Fibroblast of peridontal ligament (primary cell): Measurements from ENCODE around the gene WSCD1.
A peak's percentile ranks its signal among the peaks of the same experiment; 100 is the strongest.

Experiments used
- DNase-seq: peaks from one replicate; pipeline ENCODE4 v3.0.0-alpha.2; 2010; ENCODE audit errors: extremely low read depth

WSCD1 gene

DNA sequence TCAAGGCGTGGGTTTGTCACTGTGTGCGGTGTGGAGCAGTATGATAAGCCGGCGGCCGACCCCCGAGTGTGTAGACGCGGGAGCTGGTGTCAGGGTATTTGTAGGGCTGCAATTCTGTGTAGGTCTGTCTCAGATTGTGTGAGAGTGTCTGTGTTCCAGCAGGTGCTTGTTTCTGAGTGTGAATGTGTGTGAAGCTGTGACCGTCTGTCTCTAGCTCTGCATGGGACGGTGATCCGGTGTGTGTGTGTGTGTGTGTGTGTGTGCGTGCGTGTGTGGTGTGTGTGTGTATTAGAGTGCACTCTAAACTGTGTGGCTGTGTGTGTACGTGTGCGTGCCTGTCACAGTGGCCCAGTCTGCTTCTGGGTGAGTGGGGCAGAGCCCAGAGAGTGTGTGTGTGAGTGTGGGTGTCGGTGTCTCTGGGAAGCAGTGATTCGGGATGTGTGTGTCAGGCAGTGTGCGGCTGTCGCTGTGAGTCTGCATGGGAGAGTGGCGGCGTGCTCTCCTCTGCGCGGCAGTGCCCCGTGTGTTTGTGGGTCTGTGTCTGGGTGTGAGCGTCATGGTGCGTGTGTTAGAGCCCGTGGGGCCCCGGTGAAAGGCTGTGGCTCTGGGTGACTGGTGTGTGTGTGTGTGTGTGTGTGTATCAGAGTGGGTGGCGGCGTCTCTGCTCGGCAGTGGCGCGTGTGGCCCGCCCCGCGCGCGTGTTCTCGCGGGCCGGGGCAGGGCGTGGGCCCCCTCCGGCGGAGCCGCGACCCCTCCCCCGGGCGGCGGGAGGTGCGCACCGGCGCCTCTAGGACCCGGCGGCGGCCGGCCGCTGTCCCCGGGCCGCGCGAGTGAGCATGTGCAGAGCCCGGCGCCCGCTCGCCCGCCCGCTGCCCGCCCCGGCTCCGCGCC is at the start of gene WSCD1:
Gene WSCD1, plus strand, starts transcription at position 841 of the 891 bp plus-strand sequence. CDS start 10,280 bp downstream, outside the sequence.
- no peak for DNase-seq

DNA sequence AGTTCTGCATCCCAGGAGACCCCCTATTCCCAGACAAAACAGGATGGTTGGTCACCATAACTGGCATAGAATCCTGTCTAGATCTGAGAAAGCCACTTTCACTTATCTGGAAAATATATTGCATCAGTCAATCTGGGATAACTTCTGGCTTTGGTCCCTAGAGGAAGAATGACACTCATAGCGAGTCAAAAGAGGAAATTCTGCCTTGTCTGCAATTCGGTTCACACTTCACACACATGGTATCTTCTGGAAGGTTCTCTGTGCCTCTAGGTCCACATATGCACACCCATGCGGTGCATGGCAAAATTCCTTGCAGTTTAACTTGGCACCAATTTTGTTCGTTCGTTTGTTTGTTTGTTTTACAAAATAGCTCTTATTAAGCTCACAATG is 49.2 kb upstream of the WSCD1 start:
- DNase-seq, result peak; percentile 2

DNA sequence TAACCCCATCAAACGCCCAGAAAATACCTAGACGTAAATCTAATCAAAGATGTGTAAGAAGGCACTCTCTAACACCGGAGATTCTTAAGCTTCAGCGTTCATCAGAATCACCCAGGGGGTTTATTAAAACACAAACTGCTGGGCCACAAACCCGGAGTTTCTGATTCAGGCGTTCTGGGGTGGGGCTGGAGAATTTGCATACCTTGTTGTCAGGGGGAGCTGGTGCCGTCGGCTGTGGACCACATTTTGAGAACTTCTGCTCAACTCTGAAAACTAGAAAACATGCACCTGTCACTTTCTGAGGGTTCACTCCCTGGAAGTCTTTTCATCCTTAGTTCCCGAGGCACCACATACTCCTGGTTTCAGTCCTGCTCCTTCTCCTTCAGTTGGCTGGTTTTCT is 48.6 kb upstream of the WSCD1 start:
- DNase-seq, result no peak

DNA sequence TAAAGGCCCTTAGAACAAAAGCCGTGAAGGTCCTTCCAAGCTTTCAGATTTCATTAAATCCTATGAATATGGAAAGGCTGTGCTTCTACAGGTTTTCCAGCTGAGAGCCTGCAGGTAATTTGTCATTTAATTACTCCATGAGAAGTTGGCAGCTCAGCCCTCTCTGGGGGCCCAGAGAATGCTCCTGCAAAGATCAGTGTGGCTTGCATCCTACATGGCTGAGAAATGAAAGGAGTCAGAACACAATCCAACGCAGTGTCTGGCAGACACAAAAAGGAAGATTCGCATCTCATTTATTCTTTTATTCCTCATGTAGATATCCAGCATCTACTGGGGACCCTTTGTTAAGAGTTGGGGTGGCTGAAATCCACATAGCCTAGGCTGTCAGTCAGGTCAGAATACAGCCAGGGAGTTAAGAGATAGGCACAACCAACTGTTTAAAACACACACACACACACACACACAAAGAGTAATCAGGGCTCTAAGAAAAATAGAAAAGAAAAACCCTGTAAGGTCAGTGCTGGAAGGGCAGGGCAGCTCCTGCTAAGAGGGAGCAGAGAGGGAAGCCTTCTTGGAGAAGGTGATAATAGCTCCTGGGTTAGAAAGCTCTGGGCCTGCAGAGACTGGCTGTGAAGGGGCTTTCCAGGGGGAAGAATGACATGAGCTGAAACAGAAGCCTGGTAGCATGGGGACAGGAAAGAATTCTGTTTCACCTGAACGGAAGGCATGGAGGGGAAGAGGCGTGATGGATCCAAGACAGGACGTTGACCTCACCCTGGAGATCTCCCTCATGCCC is 46.9 kb upstream of the WSCD1 start:
- no peak for DNase-seq

DNA sequence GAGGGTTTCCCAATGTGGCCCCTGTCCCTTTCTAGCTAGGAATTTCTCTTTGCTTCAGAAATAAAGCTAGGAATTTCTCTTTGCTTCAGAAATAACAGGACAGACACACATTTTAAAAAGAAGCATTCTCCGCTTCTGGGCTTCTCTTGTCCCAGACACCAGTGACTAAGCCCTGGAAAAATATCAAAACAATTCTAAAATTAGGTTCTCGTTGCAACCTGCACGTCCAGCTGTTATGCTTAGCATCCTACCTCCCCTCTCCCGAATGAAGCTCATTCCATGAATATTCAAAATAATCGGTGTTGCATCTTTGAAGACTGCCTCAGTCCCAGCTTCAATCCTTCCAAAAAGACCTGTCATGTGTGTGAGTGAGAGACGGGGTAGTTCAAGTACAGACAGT is 45.6 kb upstream of the WSCD1 start:
- DNase-seq, result no peak

DNA sequence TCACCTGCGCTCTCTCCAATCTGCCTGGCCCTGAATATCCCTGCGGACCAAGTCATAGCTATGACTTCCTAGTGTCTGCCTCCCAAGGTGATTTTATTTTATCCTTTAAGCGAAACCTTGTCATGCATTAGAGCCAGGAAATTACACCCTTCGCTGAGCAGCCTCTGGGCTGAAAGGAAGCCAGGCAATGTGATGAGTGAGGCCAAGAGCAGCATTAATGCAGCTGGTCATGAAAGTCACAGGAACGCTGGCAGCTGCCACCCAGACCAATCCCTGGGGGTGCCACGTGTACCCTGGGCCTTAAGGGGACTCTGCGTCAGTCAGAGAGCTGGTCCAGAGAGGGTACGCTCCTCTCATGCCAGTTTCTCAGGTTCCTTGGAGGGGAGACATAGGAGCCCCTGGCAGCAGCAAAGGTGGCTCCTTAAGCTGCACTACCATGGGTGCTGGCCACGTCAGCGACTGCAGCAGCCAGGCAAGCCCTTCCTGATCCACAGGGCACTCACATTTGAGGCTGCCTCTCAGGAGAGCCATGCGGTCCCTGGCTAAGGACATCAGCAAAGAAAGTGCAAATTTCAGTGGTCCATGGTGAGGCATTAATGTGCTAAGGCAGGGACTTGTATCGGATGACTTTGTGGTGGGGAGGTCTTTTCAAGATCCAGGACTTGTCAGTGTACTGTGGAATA is 42.7 kb upstream of the WSCD1 start:
- DNase-seq, result no peak

DNA sequence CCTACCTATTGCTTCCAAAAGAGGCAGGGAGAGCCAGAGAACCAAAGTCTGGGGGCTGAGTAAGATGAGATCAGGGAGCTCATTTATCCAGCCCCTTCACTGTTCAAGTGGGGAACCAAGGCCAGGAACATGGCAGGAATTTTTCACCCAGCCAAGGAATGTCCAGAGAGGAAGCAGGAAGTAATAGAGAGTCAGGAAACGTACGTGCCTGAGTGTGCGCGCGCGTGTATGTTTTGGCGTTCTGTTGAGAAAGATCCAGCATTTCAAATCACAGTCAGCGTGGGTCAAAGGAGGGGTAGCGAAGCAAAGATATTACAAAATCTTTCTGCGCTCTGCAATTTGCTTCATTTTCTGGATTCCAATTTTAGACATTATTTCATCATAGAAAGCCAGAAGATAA is 41.9 kb upstream of the WSCD1 start:
- no peak for DNase-seq

DNA sequence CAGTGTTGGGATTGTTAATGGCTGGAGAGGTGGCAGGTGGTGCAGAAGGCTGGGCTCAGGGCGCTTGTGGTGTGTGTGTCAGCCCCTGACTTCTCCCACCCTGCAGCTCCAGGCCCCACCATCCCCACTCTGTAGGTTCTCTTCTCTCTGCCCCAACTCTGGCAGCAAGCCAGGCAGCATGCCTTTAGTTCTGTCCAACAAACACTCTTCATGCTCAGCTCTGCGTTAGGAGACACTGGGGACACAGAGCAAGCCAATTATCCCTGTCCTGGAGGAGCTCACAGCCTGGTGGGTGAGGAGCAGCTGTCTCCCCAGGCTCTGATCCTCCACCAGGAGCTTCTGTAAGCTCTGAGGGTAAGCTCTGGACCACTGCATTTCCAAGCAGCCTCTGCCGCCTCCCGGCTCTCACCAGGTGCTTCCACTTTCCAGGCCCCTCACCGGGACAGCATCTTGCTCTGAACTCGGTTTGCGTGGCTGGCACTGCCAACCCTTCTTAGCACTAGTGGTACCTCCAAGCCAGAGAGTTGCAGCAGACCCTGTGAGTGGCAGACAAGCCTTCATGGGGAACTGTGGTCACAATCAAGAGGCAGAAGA is 34.3 kb upstream of the WSCD1 start:
- DNase-seq, result no peak

DNA sequence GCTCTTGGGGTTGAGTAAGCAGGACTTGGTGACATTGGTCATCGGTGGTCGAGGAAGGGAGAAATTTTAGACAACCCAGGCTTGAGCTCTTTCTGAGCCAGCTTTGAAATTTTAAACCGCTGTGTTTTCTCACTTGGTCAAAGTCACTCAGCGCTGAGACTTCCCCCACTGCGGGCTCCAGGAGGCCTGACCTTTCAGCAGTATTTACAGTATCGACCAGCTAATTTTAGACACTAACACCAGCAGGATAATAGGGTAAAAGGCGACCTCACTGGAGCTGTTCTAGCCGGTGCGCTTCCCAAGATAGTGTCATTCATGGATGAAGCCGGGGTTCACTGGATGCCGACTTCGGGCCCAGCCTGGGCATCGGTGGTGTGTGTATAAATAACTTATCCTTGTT is 29.7 kb upstream of the WSCD1 start:
- no peak for DNase-seq

DNA sequence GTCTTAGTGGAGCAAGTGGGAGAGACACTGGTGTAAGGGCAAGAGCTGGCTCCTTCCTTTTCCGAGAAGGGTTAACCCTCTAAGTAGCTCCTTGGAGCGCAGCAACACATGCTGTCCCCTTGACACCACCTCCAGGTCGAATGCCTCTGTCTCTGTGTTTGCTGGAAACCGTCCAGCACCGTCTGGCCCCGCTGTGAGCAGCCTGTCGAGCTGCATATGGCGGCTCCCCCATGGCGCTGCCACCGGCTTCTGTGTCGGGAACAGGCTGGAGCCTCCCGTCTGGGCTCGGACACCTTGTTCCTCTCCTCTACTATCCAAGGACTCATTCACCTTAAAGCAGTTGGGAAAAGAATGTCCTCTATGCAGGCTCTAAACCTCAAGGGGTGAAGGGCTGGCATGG is 28.9 kb upstream of the WSCD1 start:
- no peak for DNase-seq

DNA sequence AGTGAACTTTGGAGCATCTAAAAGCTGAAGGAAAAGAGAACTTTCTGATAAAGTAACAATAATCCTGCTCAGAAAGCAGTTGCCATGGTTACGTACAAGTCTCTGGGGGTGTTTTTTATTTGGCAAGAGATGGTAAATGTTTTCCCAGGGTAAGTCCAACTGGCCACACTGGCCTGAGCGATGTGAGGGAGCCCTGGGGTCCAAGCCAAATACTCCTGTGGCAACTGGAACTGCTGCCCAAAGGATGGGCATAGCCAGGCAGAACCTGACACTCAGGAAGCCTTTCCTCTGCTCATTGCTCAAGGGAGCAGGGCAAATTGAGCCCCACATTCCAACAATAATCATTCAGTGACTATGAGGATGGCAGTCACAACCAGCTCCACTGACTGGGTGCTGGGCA is 26.8 kb upstream of the WSCD1 start:
- no peak for DNase-seq

DNA sequence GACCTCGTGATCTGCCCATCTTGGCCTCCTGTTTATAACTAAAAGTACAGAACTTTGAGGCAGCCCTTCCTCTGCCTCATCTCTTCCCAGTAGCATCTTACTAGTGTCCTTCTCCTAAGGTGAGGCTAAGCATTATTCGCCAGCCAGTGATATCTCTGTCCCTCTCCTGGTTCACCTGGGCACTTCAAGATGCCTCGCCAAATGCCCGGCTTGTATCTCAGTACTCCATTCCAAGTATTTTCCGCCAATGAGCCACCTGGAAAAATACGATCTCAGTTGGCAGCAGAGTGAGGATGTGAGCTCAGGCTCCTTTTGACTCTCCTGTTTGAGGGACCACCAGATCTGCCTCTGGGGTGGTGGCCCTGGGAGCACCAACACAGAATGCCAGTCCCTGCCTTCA is 25.9 kb upstream of the WSCD1 start:
- no peak for DNase-seq

DNA sequence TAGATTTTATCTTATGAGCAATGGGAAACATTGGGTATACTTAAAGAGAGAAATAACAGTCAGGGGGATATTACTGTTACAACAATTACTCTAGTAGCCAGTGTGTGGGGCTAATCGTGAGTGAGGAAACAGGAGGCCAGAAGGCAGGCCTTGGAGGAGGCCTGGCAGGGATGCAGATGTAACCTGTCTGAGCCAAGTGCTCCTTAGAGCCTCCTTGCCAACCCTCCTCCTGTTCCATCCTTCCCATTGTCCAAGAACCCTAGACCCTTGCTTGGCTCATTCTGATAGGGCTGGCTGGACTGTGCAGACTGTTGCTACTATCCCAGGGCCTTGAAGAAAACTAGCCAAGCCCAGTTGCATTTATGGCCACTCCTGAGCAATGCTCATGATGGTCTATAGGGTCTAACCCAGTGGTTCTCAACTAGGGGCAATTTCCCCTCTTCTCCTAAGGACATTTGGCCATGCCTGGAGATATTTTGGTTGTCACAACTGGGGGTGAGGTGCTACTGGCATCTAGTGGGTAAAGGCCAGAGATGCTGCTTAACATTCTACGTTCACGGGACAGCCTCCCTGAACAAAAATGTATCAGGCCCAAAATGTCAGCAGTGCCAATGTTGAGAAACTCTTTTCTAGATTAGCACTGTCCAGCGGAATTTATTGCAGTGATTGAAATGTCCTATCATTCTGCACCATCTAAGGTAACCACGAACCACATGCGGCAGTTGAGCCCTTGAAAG is 24.4 kb upstream of the WSCD1 start:
- DNase-seq, result no peak

DNA sequence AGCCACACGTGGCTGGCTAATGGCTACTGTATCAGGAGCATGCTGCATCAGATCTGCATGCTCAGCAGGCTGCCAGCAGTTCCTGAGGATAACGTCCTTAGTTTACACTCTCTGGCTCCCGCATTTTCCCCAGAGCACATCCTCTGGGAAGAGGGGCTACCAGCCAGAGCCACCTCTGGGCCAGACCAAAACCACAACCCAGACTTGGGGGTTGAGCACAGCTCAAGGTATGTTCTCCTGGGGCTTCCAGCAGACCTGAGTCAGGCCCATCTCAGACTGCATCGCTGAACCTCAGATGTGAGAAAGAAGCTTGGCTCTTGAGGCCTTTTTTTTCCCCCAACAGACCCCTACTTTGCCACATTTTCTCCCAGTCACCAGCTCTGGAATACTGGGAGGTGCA is 23.7 kb upstream of the WSCD1 start:
- DNase-seq, result no peak

DNA sequence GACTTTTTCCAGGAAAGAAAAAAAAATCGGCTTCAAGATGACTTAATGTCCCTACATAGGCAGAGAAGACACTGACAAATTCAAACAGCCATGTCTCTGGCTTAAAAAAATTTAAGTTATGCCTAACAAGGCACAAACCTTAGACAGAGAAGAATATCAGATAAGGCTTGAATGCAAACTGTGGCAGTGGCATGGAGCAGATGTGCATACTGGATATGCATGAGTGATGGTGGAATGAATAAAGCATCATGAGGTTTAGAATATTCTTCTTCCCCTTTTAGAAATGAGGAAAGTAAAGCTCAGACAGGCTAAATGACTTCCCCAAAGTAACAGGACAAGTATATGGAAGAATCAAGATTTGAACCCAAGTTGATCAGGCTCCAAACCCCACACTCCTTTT is 23.2 kb upstream of the WSCD1 start:
- no peak for DNase-seq

DNA sequence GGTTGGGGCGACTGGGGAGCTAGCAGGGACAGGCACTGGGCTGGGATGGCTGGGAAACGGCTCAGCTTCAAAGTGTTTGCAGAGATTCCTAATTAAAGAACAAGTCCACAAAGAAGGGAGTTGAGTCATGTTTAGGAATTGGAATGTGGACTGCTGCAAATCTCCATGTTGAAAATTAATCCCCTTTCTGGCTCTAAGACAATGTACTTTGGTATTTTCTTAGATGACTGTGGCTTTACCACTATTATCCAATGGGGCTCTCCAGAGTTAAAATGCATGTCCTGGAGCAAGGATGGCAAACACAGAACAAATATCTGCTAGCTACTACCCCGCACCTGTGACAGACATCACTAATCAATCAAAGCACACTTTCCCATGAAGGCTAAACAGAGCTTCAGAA is 22.2 kb upstream of the WSCD1 start:
- peak; percentile 86 for DNase-seq

DNA sequence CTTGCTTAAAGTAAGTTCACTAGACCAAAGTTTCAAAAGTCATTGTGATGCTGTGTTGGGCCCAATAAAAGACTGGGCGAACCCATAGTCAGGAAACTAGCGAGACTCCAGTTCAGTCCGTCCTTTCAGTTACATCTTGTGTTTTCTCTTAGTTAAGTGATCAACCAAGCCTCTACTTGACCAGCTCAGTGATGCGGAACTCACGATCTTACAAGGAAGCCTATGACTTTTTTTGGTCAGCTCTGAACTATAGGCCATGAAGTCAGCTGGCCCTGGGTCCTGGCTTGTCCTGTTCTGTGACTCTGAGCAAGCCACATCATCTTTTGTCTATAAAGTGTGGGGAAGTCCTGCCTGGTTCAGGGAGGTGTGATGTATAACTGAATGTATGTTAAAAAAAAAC is 21.7 kb upstream of the WSCD1 start:
- no peak for DNase-seq

DNA sequence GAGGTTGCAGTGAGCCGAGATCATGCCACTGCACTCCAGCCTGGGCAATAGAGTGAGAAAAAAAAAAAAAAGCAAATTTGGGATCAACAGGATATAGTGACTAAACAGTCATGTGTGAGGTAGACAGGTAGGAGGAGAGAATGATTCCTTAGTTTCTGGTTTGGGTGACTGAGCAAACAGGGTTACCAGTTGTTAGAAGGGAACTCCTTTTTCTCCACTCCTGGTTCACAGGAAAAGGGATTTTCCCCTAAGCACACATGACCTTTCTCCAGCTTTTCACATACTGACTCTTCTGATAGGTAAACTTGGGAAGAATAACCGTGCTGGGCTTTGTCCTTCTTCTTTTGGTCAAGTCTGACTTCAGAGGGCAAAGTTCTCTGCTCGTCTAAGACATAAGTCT is 17.3 kb upstream of the WSCD1 start:
- no peak for DNase-seq

DNA sequence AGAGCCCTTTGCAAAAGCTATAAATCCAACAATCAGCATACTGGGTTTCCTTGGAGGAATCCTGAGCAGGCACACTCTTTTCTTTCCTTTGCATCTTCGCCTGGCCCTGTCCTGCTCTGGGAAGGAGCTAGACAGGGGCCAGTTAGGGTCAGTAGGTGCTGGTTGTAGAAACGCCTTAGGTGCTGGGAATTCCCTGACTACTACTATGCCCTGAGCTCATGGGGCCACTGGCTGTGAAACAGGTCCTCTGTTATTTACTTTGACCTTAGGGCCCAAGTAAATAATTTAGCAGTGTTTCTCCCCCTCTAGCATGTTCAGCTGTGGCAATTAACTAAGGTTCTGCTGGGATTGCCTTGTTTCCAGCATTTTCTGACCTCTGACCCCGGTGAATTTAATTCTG is 15.8 kb upstream of the WSCD1 start:
- DNase-seq, result no peak

DNA sequence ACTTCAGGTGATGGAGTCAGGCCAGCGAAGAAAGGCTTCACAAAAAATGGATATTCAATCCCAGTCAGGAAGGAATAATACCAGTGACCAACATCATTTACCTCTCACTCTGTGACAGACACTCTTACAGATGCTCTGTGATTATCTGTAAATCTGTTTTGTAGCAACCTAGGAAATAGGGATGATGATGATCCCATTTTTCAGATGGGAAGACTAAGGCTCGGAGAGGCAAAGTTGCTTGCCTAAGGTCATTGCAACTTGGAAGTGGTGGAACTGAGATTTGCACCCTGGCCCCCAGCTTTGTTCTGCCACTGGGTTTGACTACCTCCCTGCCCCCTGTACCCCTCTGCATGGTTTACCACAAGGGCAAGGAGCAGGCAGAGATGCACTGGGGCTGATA is 14.1 kb upstream of the WSCD1 start:
- no peak for DNase-seq

DNA sequence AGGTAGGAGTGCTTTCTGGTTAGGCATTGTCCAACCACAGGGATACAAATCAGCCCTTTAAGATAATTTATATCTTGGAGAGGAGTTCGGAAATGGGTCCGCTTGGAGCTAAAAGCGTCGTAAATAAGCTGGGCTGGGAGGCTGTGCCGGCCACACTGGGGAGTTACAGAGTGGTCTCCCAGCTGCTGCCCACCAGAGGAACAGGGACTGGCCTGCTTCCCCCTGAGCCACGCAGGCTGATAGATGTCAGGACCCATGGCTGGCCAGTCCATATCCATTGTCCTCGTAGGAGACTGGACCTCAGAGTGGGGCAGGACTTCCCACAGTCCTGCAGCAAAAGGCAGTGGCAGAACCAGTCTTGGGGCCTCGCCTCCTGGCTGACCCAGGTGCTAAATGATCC is 12.6 kb upstream of the WSCD1 start:
- no peak for DNase-seq

DNA sequence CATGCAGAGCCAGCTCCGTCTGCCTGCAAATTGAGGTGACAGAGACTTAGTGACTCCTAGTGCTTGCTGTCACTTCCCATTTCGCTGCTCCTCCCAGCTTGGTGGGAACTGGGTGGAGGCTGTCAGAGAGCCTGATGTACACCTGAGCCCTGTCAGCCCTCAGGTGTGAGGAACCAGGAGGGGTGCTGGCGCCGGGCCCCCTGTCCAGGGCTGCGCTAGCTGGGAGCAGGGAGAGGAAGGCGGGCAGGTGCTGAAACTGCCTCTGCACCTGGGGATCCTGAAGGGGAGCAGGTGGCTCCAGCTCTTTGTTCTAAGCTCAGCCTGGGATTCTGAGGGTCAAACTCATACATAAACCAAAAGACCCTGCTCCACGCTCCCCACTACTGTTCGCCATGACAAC is 10.8 kb upstream of the WSCD1 start:
- no peak for DNase-seq
